AG09319 (cell line): Measurements from ENCODE around the gene POR.
"Not testable (repeated sequence)": the region's sequence is repeated elsewhere in the genome, so short reads cannot be mapped to it uniquely, and the experiment has no call there.

Source experiments
- DNase-seq: peaks from one replicate; pipeline ENCODE4 v3.0.0-alpha.2; 2010; ENCODE audit warnings: low read depth; ENCODE audit errors: extremely low read depth
- CTCF ChIP-seq: IDR thresholded peaks from 2 replicates; pipeline ENCODE4 v1.5.1; 2011; ENCODE audit warnings: low read depth, mild to moderate bottlenecking, inconsistent platforms, low read length, moderate library complexity

Gene POR

GRCh38 chr7:75905785-75906604, 9.0 kb upstream of the POR start:
- peak; percentile 54 for DNase-seq
- TF ChIP-seq CTCF: no peak; the same call in 1 of the 2 replicates

DNA sequence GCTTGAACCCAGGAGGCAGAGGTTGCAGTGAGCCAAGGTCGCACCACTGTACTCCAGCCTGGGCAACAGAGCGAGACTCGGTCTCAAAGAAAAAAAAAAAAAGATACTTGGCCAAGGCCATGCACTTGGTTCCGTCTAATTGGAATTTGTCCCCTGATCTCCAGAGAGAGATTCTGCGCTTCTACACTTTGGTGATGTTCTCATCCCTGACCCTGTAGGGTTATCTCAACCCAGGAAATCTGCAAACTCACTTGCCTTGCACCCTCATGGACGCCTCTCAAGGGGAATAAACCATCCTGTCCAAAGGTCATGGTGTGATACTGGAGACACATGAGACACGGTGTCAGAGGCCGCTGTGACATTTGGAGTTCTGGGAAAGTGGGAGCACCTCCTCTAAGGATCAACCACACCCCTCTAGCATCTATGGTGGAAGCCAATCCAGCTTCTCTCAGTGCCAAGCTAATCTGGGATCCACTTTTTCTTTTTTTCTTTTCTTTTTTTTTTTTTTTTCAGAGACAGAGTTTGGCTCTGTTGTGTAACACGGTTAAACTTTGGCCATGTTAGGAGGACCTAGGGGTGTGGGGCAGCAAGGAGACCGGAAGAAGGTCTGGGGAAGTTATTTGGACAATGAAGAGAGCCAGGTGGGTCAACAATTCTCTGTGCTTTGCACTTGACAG, 7.8 kb upstream of the POR start:
- DNase-seq: no peak
- no peak for TF ChIP-seq CTCF

DNA sequence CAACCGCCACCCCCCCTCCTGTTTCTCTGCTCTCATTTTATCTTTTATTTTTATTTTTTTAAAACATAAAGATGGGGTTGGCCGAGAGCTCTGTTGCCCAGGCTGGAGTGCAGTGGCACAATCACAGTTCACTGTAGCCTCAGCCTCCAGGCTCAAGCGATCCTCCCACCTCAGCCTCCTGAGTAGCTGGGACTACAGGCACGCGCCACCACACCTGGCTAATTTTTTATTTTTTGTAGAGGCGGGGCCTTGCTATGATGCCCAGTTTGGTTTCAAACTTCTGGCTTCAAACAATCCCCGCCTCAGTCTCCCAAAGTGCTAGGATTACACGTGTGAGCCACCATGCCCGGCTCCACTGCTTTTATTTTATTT, 7.3 kb upstream of the POR start:
- not testable (repeated sequence) for DNase-seq

GRCh38 chr7:75909521-75910132, 5.3 kb upstream of the POR start:
- TF ChIP-seq CTCF: no peak
- DNase-seq: no peak

GRCh38 chr7:75911186-75911585, 3.8 kb upstream of the POR start:
- DNase-seq: not testable (repeated sequence)

DNA sequence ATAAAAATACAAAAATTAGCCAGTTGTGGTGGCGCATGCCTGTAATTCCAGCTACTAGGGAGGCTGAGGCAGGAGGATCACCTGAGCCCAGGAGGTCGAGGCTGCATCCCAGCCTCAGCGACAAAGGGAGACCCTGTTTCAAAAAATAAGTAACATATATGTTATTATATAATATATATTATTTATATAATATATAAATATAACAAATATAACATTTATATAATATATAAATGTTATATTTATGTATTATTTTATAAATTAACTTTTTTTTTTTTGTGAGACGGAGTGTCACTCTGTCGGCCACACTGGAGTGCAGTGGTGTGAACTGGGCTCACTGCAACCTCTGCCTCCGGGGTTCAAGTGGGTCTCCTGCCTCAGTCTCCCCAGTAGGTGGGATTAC, 1.5 kb upstream of the POR start:
- DNase-seq: no peak
- no peak for TF ChIP-seq CTCF

DNA sequence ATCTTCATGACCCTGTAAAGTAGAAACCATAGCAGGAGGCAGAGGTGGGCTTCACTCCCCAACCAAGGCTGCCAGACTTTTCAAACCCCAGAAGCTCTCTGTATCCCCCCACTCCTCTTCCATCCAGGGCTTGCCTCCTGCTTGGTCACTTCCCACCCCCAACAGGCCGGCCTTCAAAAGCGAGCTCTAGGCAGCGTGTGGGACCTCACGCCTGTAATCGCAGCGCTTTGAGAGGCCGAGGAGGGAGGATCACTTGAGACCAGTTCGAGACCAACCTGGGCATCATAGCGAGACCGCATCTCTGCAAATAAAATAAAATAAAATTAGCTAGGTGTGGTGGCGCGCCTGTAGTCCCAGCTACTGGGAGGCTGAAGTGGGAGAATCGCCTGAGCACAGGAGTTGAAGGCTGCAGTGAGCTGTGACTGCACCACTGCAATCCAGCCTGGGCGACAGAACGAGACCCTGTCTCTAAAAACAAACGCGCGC, 743 bp upstream of the POR start:
- no peak for TF ChIP-seq CTCF
- DNase-seq: no peak

- no peak for TF ChIP-seq CTCF
- DNase-seq: no peak
Measured at GRCh38 chr7:75915416-75916156, 631 bp downstream of the POR start.
